Erythroblast (primary cell): ENCODE data around the gene ADAMTSL4.
"Not testable (repeated sequence)": the region's sequence is repeated elsewhere in the genome, so short reads cannot be mapped to it uniquely, and the experiment has no call there.

Experiments
- DNase-seq, 2 experiments: peaks; one replicate each; lab custom pipeline; 2025; lab: John Stamatoyannopoulos, UW
- GATA1 ChIP-seq: IDR thresholded peaks from 2 replicates; pipeline ENCODE4 v1.6.1; 2011; ENCODE audit warnings: low read depth, mild to moderate bottlenecking, control low read depth, low read length, moderate library complexity
- POLR2A ChIP-seq: IDR thresholded peaks from 2 replicates; pipeline ENCODE4 v1.6.1; 2011; ENCODE audit warnings: mild to moderate bottlenecking, low read length

ADAMTSL4 gene

GRCh38 chr1:150596095-150596892, 47.1 kb downstream of the ADAMTSL4 start:
- no peak for TF ChIP-seq POLR2A
- TF ChIP-seq GATA1 = no peak
- DNase-seq = no peak

GRCh38 chr1:150596976-150597375, 47.8 kb downstream of the ADAMTSL4 start:
- no peak for DNase-seq
- TF ChIP-seq POLR2A (no peak), GATA1 (no peak)

DNA sequence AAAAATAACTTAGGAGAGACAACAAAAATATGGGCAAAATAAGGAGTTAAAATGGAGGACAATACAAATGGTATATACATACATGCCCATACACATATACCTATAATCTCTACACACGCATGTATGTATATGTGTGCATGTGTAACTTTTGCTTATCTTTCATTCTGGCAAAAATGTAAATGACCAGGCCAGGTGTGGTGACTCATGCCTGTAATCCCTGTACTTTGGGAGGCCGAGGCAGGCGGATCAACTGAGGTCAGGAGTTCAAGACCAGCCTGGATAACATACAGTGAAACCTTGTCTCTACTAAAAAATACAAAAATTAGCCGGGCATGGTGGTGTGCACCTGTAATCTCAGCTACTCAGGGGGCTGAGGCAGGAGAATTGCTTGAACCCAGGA, 49.1 kb downstream of the ADAMTSL4 start:
- DNase-seq = not testable (repeated sequence)

DNA sequence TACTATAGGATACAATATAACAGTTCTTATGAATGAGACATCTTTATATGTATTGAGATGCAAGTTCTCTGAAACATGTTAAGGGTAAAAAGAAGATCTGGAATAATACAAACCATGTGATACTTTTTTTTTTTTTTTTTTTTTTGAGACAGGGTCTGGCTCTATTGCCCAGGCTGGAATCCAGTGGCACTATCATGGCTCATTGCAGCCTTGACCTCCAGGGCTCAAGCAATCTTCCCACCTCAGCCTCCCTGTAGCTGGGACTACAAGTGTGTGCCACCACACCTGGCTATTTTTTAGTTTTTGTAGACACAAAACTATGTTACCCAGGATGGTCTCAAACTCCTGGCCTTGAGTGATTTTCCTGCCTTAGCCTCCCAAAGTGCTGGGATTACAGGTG, 52.3 kb downstream of the ADAMTSL4 start:
- TF ChIP-seq POLR2A = no peak
- TF ChIP-seq GATA1 = no peak
- DNase-seq = no peak

DNA sequence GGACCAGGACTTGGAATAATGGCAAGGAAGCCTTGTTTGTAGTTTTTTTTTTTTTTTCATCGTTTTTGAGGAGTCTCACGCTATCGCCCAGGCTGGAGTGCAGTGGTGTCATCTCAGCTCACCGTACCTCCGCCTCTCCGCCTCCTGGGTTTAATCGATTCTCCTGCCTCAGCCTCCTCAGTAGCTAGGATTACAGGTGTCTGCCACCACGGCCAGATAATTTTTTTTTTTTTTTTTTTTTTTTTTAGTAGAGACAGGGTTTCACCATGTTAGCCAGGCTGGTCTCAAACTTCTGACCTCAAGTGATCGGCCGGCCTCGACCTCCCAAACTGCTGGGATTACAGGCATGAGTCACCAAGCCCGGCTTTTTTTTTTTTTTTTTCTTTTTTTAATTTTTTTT, 53.2 kb downstream of the ADAMTSL4 start:
- DNase-seq = not testable (repeated sequence)

DNA sequence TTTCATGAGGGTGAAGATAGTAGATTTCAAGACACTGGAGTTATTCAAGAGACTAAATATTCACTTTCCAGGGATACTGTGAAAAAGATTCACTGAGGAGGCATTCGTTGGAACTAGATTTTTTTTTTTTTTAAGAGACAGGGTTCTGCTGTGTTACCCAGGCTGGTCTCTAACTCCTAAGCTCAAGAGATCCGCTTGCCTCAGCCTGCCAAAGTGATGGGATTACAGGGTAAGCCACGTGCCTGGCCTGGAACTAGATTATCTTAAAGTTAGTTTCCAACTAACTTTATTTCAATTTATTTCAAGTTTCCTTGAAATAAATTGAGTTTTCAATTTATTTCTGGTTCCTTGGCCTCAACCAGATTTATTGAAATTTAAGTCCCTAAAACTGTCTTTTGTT, 54.5 kb downstream of the ADAMTSL4 start:
- TF ChIP-seq POLR2A (no peak), GATA1 (no peak)
- no peak for DNase-seq

GRCh38 chr1:150604226-150604588, 55.0 kb downstream of the ADAMTSL4 start:
- TF ChIP-seq GATA1 = no peak
- TF ChIP-seq POLR2A = no peak
- no peak for DNase-seq

DNA sequence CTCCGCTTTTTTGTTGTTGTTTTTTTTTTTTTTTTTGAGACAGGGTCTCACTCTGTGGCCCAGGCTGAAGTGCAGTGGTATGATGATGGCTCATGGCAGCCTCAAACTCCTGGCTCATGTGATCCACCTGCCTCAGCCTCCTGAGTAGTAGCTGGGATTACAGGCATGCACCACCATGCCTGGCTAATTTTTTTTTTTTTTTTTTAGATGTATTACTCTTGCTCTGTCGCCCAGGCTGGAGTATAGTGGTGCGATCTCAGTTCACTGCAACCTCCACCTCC, 56.2 kb downstream of the ADAMTSL4 start:
- DNase-seq = not testable (repeated sequence)

DNA sequence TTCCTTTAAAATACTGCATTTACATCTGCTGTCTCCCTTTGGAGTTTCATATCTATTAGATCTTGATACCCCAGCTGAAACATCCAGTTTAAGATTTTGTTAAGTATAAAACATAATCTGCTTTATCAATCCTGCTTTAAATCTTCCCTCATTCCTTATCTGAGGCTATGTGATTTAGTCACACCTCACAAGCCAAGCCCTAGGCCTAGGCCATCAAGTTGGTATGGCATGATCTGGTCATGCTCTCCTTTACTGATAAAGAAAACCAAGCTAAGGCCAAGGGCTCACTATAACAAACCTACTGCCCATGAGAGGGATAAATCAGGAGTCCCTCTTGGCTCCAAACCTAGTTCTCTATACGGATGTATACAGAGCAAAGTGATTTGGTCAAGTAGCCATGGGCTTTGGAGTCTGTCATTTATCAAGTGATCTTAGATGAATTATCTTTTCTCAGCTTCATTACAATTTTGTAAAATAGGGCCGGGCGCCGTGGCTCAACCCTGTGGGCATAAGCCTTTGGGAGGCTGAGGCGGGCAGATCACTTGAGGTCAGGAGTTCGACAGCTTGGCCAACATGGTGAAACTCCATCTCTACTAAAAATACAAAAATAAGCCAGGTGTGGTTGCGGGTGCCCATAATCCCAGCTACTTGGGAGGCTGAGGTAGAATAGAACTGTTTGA, 57.4 kb downstream of the ADAMTSL4 start:
- no peak for DNase-seq

DNA sequence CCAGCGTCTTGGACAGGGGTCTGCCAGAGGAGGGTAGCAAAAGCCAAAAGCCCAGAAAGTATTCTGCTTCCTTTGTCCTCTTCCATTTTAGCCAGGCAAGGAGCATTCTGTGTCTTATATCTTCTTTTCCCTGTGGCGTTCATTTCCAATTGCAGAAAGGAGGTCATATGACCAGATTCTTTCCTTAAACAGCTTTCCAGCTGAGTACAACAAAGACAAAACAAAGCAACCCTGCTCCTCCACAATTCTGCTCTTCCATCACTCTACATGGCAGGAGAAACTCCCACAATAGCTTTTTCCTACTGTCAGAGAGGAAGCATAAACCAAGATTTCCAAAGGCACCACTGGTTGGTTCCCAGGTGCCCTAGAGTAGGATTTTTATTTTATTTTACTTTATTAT, 60.5 kb downstream of the ADAMTSL4 start:
- no peak for DNase-seq
- no peak for TF ChIP-seq POLR2A
- no peak for TF ChIP-seq GATA1

More for the DNA sequence above, 57.4 kb downstream of the ADAMTSL4 start:
- TF ChIP-seq POLR2A (no peak), GATA1 (no peak)
